Parathyroid adenoma (tissue), 2 donors: ENCODE results near the gene ABCC1.

Experiments used
- H2AFZ ChIP-seq: fragments of 300-600 bp; sonication (generic); one replicate; pipeline ENCODE4 v1.7.0; 2017; ENCODE audit warnings: antibody characterized with exemption, mild to moderate bottlenecking
- H3K27ac ChIP-seq: fragments of 300-600 bp; sonication (generic); one replicate; pipeline ENCODE4 v1.7.0; 2017
- H3K27me3 ChIP-seq: fragments of 300-600 bp; sonication (generic); one replicate; pipeline ENCODE4 v1.7.0; 2017; ENCODE audit warnings: low read length; ENCODE audit not compliant: control insufficient read depth, insufficient read depth
- H3K36me3 ChIP-seq: fragments of 300-600 bp; sonication (generic); one replicate; pipeline ENCODE4 v1.7.0; 2017; ENCODE audit warnings: low read length; ENCODE audit not compliant: control insufficient read depth, insufficient read depth
- H3K4me1 ChIP-seq: fragments of 300-600 bp; sonication (generic); one replicate; pipeline ENCODE4 v1.7.0; 2017; ENCODE audit warnings: control low read depth
- H3K4me2 ChIP-seq: fragments of 300-600 bp; sonication (generic); one replicate; pipeline ENCODE4 v1.7.0; 2017; ENCODE audit warnings: low read length
- H3K4me3 ChIP-seq: fragments of 300-600 bp; sonication (generic); one replicate; pipeline ENCODE4 v1.7.0; 2017; ENCODE audit warnings: low read depth, low read length
- H3K79me2 ChIP-seq: fragments of 300-600 bp; sonication (generic); one replicate; pipeline ENCODE4 v1.7.0; 2017; ENCODE audit warnings: control low read depth
- H3K9ac ChIP-seq: fragments of 300-600 bp; sonication (generic); one replicate; pipeline ENCODE4 v1.7.0; 2017; ENCODE audit warnings: mild to moderate bottlenecking
- H3K9me3 ChIP-seq: fragments of 300-600 bp; sonication (generic); one replicate; pipeline ENCODE4 v1.7.0; 2017; ENCODE audit warnings: low read length; ENCODE audit not compliant: control insufficient read depth
- TF ChIP-seq, protein P1 (sequence below): fragments of 300-600 bp; sonication (generic); IDR thresholded peaks from one replicate; pipeline ENCODE4 v1.7.0; 2017; ENCODE audit warnings: antibody characterized with exemption, mild to moderate bottlenecking
- donor health status: primary hyperparathyroidism.

The ABCC1 gene

DNA sequence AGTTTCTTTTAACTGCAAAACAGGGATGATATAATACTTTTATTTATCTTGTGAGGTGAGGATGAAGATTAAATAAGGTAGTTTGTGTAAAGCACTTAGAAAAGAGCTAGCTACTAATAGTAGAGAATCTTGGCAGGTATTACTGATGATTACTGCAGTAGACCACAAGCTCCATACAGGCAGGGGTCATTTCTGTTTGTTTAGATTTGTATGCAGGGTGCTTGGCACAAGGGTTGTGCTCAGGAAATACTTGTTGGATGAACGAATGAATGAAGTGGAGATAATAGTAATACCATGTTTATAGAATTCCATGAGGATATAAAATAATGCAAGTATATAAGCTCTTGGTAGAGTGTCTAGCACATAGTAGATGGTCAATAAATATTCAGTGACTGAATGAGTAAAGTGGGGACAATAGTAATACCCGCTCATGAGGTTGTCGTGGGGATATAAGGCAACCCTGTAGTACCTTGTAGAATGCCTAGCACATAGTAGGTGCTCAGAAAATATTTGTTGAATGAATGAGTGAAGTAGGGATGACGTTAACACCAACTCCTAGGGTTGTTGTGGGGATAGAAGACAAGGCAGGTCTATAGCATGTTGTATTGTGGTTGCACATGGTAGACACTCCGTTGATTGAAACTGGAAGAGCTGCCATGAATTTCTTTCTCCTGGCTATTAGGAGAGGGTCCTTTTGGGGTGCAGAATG is 83.0 kb downstream of the ABCC1 start:
- Histone ChIP-seq H3K79me2 (no peaks in the 10 kb centered on the region), H3K4me2 (no peak overlapping the region), H2AFZ (no peak overlapping the region), H3K36me3 (no peaks in the 10 kb centered on the region), H3K4me3 (no peak overlapping the region), H3K4me1 (peaks cover 6% of the 10 kb centered on the region), H3K27me3 (no peaks in the 10 kb centered on the region), H3K9ac (no peak overlapping the region), H3K9me3 (no peaks in the 10 kb centered on the region), H3K27ac (no peak overlapping the region)
- TF ChIP-seq, protein P1, sequence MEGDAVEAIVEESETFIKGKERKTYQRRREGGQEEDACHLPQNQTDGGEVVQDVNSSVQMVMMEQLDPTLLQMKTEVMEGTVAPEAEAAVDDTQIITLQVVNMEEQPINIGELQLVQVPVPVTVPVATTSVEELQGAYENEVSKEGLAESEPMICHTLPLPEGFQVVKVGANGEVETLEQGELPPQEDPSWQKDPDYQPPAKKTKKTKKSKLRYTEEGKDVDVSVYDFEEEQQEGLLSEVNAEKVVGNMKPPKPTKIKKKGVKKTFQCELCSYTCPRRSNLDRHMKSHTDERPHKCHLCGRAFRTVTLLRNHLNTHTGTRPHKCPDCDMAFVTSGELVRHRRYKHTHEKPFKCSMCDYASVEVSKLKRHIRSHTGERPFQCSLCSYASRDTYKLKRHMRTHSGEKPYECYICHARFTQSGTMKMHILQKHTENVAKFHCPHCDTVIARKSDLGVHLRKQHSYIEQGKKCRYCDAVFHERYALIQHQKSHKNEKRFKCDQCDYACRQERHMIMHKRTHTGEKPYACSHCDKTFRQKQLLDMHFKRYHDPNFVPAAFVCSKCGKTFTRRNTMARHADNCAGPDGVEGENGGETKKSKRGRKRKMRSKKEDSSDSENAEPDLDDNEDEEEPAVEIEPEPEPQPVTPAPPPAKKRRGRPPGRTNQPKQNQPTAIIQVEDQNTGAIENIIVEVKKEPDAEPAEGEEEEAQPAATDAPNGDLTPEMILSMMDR = no peak

DNA sequence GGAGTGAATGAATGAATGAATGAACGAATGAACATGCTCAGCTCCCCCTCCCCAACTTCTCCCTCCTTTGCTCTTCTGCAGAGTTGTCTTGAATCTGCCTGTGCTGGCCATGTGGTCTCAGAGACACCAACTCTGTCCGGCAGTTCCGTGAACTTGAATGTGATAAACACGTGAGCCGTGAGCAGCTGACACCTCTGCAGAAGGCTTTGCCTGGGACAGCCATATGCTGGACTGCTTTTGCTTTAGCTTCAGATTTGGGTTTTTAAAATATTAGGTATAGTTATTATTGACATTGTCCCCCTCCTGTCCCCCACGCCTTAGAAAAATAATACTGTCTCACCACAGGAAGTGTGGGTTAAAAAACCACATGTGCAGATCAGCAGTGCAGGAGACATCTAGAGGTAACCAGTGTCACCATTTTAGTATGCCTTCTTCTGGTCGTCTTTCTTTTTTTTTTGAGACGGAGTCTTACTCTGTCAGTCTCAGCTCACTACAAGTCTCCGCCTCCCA is 83.8 kb downstream of the ABCC1 start:
- no peak overlapping the region for H3K27ac ChIP-seq
- no peaks in the 10 kb centered on the region for H3K36me3 ChIP-seq
- H3K9ac ChIP-seq = no peak overlapping the region
- no peaks in the 10 kb centered on the region for H3K27me3 ChIP-seq
- TF ChIP-seq, protein P1 = no peak
- no peak overlapping the region for H3K4me3 ChIP-seq
- peaks cover 6% of the 10 kb centered on the region for H3K4me1 ChIP-seq
- no peaks in the 10 kb centered on the region for H3K9me3 ChIP-seq
- H3K79me2 ChIP-seq = no peaks in the 10 kb centered on the region
- H3K4me2 ChIP-seq = no peak overlapping the region
- no peak overlapping the region for H2AFZ ChIP-seq

DNA sequence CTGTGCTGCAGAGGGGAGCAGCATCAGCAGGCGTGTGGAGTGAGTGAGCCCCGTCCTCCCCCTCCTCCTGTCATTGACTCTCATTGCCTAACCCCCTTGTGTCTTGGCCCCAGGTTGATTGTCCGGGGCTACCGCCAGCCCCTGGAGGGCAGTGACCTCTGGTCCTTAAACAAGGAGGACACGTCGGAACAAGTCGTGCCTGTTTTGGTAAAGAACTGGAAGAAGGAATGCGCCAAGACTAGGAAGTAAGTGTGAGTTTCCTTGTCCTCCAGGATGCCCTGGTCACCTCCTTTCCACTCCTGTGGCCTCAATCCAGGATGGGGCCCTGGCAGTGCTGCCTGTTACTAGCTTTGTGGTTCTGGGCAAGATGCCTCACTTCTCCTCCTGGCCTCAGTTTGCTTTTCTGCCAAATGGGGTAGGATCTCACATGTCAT is 87.0 kb downstream of the ABCC1 start:
- Histone ChIP-seq H2AFZ (no peak overlapping the region), H3K9me3 (no peaks in the 10 kb centered on the region), H3K4me3 (no peak overlapping the region), H3K4me2 (no peak overlapping the region), H3K27me3 (no peaks in the 10 kb centered on the region), H3K4me1 (no peaks in the 10 kb centered on the region), H3K36me3 (no peaks in the 10 kb centered on the region), H3K79me2 (no peaks in the 10 kb centered on the region), H3K9ac (no peak overlapping the region), H3K27ac (no peak overlapping the region)
- TF ChIP-seq, protein P1 = no peak

DNA sequence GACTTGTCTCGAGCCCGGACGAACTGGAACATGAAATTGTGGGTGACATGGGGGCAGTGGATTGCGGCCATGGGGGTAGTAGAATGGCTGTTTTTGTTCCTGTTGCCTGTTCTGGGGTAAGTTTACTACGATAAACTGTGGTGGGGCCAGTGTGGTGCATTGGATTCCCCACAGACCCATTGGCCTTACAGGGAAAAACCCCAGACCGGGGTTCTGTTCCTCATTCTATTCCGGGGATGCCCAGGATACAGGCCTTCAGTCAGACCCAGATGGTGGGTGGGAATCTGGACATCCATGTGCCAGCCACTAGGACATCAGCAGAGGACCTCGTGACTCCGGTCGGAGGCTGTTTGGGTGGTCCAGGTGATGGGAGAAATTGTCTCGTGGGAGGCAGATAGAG is 88.1 kb downstream of the ABCC1 start:
- no peaks in the 10 kb centered on the region for H3K36me3 ChIP-seq
- H3K9me3 ChIP-seq = no peaks in the 10 kb centered on the region
- no peak overlapping the region for H3K9ac ChIP-seq
- H2AFZ ChIP-seq = no peak overlapping the region
- no peaks in the 10 kb centered on the region for H3K4me1 ChIP-seq
- no peak overlapping the region for H3K4me3 ChIP-seq
- no peak overlapping the region for H3K27ac ChIP-seq
- no peaks in the 10 kb centered on the region for H3K27me3 ChIP-seq
- no peak overlapping the region for H3K4me2 ChIP-seq
- TF ChIP-seq, protein P1 = no peak
- H3K79me2 ChIP-seq = no peaks in the 10 kb centered on the region

DNA sequence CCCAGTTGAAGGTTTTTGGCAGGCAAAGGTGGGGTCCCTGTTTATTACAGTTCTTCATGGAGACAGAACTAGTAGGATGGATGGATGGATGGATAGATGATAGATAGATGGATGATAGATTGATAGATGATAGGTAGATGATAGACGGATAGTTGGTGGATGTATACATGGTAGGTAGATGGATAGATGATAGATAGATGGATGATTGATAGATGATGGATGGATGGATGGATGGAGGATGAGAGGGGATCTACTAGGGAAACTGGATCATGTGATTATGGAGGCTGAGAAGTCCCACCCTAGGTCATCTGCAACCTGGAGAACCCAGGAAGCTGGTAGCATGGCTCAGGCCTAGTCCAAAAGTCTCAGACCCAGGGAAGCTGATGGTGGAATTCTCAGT is 88.6 kb downstream of the ABCC1 start:
- Histone ChIP-seq H3K4me2 (no peak overlapping the region), H3K36me3 (no peaks in the 10 kb centered on the region), H3K4me1 (no peaks in the 10 kb centered on the region), H3K27me3 (no peaks in the 10 kb centered on the region), H2AFZ (no peak overlapping the region), H3K27ac (no peak overlapping the region), H3K9ac (no peak overlapping the region), H3K79me2 (no peaks in the 10 kb centered on the region), H3K4me3 (no peak overlapping the region), H3K9me3 (no peaks in the 10 kb centered on the region)
- TF ChIP-seq, protein P1 = no peak
